Peyer's patch (tissue), 4 donors: ENCODE measurements around the gene SMURF2. TPM values are rescaled to one million over a fixed set of nuclear protein-coding genes. Genes with fewer than 3 reads are reported as not detected.

Experiments
- DNase-seq, 3 donors: peaks; one replicate each; pipeline ENCODE4 v3.0.0-alpha.2; 2017 to 2019
- H3K27ac ChIP-seq, 4 donors: fragments of 200-600 bp; sonication (generic); one replicate each; pipeline ENCODE4 v1.5.1; 2016 to 2019
- H3K27me3 ChIP-seq, 2 donors: fragments of 200-600 bp; sonication (generic); one replicate each; pipeline ENCODE4 v1.5.1; 2019
- H3K36me3 ChIP-seq, 3 donors: fragments of 200-600 bp; sonication (generic); one replicate each; pipeline ENCODE4 v1.5.1; 2016 to 2019
- H3K4me1 ChIP-seq, 4 donors: fragments of 200-600 bp; sonication (generic); one replicate each; pipeline ENCODE4 v1.5.1; 2016 to 2019
- H3K4me3 ChIP-seq, 4 donors: fragments of 200-600 bp; sonication (generic); 1 replicate in 3 of 4; 2 replicates in 1 of 4; pipeline ENCODE4 v1.5.1; 2016 to 2019; ENCODE audit warnings: mild to moderate bottlenecking in 1 of 4
- H3K9me3 ChIP-seq, 4 donors: fragments of 200-600 bp; sonication (generic); one replicate each; pipeline ENCODE4 v1.5.1; 2016 to 2019; ENCODE audit warnings: mild to moderate bottlenecking in 1 of 4
- POLR2A ChIP-seq, 2 donors: fragments of 450-650 bp; IDR thresholded peaks; one replicate each; pipeline ENCODE4 v1.5.1; 2017; ENCODE audit warnings: antibody characterized with exemption in 2 of 2, mild to moderate bottlenecking in 2 of 2, moderate library complexity in 2 of 2
- total RNA-seq, 4 donors: library from RNA; depleted of rRNA; stranded (reverse); fragments of >200 nt; gene quantifications; one replicate each; pipeline ENCODE4 v1.1.0, GENCODE V29; 2016
- TF ChIP-seq, protein P1 (sequence below), 6 experiments: fragments of 450-650 bp in 4 of 6; fragments of 200-600 bp in 2 of 6; sonication (generic) in 1 of 6; IDR thresholded peaks; one replicate each; pipeline ENCODE4 v1.5.1; 2017 to 2019; ENCODE audit warnings: antibody characterized with exemption in 6 of 6, mild to moderate bottlenecking in 3 of 6, moderate library complexity in 1 of 6

SMURF2 gene
- total RNA-seq, 4 donors from 2014 or later: 34.3 to 41.6 (median 37.5) TPM

DNA sequence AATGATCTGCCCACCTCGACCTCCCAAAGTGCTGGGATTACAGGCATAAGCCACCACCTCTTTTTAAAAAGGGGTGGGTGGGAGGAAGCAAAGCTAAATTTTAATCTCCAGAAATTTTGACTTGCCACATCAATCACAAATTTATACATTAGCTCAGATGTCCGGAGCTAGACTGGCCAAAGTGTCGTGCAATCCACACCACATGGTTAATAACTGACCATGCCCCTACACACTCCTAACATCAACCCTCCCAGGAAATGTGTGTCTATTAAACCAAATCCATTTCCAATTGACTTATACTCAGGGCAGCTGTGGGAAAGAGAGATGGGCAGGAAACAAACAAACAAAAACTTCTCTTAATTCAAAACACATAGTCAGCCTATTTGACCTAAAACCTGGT is 29.9 kb downstream of the SMURF2 start:
- no peaks in the 10 kb centered on the region for H3K27me3 ChIP-seq
- DNase-seq: no peak
- H3K36me3 ChIP-seq: no peaks in the 10 kb centered on the region
- H3K27ac ChIP-seq: no peak overlapping the region
- no peaks in the 10 kb centered on the region for H3K9me3 ChIP-seq
- peaks cover 0 to 6% (median 2%) of the 10 kb centered on the region in 4 donors for H3K4me1 ChIP-seq
- no peak overlapping the region for H3K4me3 ChIP-seq
- TF ChIP-seq POLR2A (IDR thresholded peaks at IDR 0.05): no peak
- TF ChIP-seq, protein P1, sequence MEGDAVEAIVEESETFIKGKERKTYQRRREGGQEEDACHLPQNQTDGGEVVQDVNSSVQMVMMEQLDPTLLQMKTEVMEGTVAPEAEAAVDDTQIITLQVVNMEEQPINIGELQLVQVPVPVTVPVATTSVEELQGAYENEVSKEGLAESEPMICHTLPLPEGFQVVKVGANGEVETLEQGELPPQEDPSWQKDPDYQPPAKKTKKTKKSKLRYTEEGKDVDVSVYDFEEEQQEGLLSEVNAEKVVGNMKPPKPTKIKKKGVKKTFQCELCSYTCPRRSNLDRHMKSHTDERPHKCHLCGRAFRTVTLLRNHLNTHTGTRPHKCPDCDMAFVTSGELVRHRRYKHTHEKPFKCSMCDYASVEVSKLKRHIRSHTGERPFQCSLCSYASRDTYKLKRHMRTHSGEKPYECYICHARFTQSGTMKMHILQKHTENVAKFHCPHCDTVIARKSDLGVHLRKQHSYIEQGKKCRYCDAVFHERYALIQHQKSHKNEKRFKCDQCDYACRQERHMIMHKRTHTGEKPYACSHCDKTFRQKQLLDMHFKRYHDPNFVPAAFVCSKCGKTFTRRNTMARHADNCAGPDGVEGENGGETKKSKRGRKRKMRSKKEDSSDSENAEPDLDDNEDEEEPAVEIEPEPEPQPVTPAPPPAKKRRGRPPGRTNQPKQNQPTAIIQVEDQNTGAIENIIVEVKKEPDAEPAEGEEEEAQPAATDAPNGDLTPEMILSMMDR (IDR thresholded peaks at IDR 0.05): no peak

DNA sequence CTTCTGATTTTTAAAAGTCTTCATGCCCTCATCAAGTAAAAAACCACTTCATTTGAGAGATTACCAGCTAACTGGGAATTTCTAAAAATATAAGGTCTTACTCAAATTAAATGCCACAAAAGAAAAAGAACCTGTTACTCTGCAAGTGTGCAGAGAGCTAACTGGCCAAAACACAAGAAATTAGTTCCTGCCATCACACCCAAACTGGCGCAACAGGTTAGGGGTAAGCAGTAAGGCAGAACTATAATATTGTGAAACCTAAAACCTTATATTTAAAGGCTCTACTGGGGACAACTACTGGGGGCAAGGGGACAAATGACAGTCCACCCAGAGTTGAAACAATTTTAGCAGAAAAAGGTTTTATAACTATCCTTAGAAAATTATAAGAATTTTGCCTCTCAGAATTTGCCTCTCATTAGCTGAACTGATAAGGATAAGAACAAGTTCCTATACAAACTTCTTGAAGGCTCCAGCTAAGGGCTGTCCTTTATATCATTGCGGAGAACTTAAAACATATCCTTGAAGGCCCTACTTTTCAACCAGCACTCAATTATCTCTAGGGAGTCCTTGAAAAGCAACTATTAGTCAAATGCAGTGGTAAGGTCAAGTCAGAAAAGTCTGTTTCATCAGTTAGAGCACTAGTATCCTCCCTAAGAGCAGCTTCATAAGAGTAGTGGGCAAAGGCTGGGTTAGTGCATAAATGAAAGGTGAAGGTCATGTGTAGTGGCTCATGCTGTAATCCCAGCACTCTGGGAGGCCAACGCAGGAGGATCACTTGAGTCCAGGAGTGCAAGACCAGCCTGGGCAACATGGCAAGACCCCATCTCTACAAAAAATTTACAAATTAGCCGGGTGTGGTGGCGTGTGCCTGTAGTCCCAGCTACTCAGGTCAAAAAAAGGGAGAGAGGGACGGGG is 31.5 kb downstream of the SMURF2 start:
- Histone ChIP-seq H3K4me3 (no peak overlapping the region), H3K9me3 (no peaks in the 10 kb centered on the region), H3K27me3 (no peaks in the 10 kb centered on the region), H3K27ac (no peak overlapping the region), H3K36me3 (no peaks in the 10 kb centered on the region), H3K4me1 (peaks cover 0 to 6% (median 2%) of the 10 kb centered on the region in 4 donors)
- TF ChIP-seq, protein P1 (IDR thresholded peaks at IDR 0.05): no peak
- TF ChIP-seq POLR2A (IDR thresholded peaks at IDR 0.05): no peak
- DNase-seq: no peak

DNA sequence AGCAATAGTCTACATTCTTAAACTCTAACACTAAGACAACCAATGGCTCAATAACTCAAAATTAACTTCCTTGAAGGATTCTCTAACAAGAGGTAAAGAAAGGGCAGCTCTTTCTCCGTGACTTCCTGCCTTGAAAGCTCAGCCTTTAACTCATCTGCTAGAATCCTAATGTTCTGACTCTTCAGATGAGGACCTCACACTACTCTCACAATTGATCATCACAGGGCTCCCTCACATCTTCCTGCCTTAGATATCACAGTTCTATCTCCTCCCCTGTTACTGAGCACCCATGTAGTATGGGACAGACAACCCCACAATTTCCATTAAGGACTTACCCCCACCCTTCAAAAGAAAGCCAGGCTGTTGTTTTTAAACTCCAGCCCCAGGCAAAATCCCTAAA is 33.5 kb downstream of the SMURF2 start:
- Histone ChIP-seq H3K27me3 (no peaks in the 10 kb centered on the region), H3K27ac (no peak overlapping the region), H3K9me3 (no peaks in the 10 kb centered on the region), H3K4me3 (no peak overlapping the region), H3K4me1 (peaks cover 0 to 6% (median 2%) of the 10 kb centered on the region in 4 donors), H3K36me3 (no peaks in the 10 kb centered on the region)
- DNase-seq: no peak
- TF ChIP-seq, protein P1 (IDR thresholded peaks at IDR 0.05): no peak
- TF ChIP-seq POLR2A (IDR thresholded peaks at IDR 0.05): no peak

DNA sequence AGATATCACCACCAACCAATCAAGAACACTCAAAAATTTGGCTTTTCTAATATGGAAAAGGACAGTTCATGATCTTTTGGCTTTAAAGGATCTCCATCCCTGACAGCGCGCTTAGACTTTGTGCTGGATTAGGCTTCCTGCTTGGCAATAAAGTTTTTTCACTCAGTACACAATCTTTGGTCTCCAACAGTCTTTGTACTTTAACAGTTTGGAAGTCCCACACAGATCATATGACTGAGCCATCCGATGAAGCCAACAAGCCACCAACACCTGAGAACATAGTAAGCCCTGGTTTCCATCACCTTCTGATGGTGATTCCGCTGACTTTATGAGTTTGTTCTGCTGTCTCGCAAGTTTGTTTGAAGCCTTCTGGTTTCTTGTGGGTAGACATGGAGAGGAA is 34.3 kb downstream of the SMURF2 start:
- Histone ChIP-seq H3K36me3 (no peaks in the 10 kb centered on the region), H3K4me1 (peaks cover 0 to 6% (median 0%) of the 10 kb centered on the region in 4 donors), H3K27me3 (no peaks in the 10 kb centered on the region), H3K4me3 (no peak overlapping the region), H3K27ac (no peak overlapping the region), H3K9me3 (no peaks in the 10 kb centered on the region)
- TF ChIP-seq POLR2A (IDR thresholded peaks at IDR 0.05): no peak
- TF ChIP-seq, protein P1 (IDR thresholded peaks at IDR 0.05): no peak
- DNase-seq: no peak

DNA sequence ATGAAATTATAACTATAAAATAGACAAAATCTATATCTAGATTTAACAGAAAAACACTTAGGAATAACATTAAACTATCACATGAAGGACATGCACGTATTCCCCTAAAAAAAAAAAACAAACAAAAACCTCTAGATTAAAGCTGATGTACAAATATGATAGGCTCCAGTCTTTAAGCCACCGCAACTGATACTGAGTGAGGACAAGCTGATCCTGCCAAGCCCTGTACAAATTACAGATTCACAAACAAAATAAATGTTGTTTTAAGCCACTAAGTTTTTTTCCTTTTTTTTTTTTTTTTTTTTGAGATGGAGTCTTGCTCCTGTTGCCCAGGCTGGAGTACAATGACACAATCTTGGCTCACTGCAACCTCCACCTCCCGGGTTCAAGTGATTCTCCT is 35.3 kb downstream of the SMURF2 start:
- Histone ChIP-seq H3K4me3 (no peak overlapping the region), H3K4me1 (peaks cover 0 to under 1% (median 0%) of the 10 kb centered on the region in 4 donors), H3K36me3 (no peaks in the 10 kb centered on the region), H3K9me3 (no peaks in the 10 kb centered on the region), H3K27ac (no peak overlapping the region), H3K27me3 (no peaks in the 10 kb centered on the region)
- no peak for DNase-seq
- TF ChIP-seq, protein P1 (IDR thresholded peaks at IDR 0.05): no peak
- no peak for TF ChIP-seq POLR2A (IDR thresholded peaks at IDR 0.05)
